AG10803 (cell line): ENCODE measurements around the gene FAM83B.
A peak's percentile ranks its signal among the peaks of the same experiment; 100 is the strongest.
"Not testable (repeated sequence)": the region's sequence is repeated elsewhere in the genome, so short reads cannot be mapped to it uniquely, and the experiment has no call there.

ENCODE experiments used
- DNase-seq: peaks from one replicate; pipeline ENCODE4 v3.0.0; 2010; ENCODE audit warnings: low read depth
- H3K4me3 ChIP-seq: 2 replicates; pipeline ENCODE4 v1.5.1; 2011; ENCODE audit warnings: mild to moderate bottlenecking, low read length, control low read depth
- CTCF ChIP-seq: conservative IDR thresholded peaks from 2 replicates; pipeline ENCODE4 v1.5.1; 2011; ENCODE audit warnings: mild to moderate bottlenecking, low read length, control low read depth, inconsistent platforms

FAM83B gene

GRCh38 chr6:54810147-54810546, 36.4 kb upstream of the FAM83B start:
- DNase-seq = no peak
- H3K4me3 ChIP-seq = no peak overlapping the region
- no peak for TF ChIP-seq CTCF

DNA sequence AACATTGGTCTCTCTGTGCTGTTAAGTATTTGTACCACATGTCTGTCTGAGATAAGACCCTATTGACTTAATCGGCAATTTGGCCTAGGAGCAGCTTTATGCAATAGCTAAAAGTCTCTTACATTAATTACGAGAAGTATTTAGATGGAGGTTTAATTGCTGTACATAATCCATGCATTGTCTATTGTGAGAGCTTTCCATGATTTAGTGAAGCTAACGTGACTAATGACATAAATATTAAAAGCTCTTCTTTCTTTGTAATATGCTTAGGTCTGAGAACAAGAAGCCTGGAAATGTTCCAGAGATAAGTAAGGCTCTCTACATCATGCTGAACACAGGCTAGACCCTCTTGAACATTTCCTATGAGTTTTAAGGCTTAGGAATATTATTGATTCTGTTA, 32.7 kb upstream of the FAM83B start:
- no peak for TF ChIP-seq CTCF
- no peak overlapping the region for H3K4me3 ChIP-seq
- peak; percentile 7 for DNase-seq

DNA sequence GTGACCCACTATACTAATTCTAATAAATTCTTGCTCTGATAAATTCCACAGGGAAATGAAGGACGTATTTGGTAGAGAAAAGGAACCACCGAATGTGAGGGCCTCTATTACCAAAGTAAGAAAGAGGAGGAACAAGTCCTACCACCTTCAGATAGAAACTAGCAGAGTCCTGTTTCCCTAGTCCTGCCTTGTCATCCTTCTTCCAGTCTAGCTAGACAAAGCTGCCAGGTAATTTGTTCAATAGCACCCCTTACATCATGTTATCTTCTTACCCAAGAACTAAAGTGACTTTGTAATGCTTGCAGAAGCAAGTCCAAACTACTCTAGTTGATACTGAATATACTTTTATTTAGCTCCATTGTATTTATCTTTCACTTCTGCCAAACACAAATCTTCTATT, 29.3 kb upstream of the FAM83B start:
- TF ChIP-seq CTCF = no peak
- H3K4me3 ChIP-seq = no peak overlapping the region
- DNase-seq = no peak

DNA sequence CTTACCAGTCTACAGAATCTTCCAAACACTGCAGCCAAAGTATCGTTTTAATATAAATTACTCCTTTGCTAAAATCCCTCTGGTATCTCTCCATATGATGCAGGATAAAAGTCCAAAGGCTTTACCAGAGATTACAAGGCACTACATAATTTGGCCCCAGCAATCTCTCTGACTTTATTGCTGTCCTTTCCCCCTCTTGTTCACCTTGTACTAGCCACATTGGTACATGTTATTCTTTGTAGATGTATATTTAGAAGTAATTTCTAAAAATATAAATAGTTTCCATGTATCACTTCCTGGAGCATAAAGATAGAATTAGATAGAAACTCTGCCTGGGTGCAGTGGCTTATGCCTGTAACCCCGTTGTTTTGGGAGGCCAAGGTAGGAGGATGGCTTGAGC, 28.7 kb upstream of the FAM83B start:
- H3K4me3 ChIP-seq = no peak overlapping the region
- TF ChIP-seq CTCF = no peak
- no peak for DNase-seq

DNA sequence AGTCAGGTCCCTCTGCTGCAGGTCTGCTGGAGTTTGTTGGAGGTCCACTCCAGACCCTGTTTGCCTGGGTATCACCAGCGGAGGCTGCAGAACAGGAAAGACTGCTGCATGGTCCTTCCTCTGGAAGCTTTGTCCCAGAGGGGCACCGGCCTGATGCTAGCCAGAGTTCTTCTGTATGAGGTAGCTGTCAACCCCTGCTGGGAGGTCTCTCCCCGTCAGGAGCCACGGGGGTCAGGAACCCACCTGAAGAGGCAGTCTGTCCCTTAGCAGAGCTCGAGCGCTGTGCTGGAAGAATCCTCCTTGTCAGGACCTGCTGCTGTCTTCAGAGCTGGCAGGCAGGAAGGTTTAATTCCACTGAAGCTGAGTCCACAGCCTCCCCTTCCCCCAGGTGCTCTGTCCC, 22.3 kb upstream of the FAM83B start:
- DNase-seq, H3K4me3 ChIP-seq: not testable (repeated sequence)

DNA sequence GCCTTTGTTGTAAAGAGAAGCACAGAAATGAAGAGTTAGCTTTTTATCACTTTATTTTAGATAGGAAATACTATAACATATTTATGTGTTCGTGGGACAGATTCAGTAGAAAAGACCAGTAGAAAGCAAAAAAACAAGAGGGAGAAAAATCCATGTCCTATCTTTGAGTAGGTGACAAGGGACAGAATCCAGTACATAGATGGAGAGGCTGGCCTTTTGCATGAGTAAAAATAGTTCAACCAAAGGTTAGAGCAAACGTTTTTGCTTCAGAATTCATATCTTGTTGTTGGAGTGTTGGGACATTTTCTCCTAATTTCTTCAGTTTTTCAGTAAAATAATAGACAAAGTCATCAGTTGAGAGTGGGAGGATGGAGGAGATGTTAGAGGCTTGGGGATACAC, 19.6 kb upstream of the FAM83B start:
- TF ChIP-seq CTCF = no peak
- no peak overlapping the region for H3K4me3 ChIP-seq
- no peak for DNase-seq

DNA sequence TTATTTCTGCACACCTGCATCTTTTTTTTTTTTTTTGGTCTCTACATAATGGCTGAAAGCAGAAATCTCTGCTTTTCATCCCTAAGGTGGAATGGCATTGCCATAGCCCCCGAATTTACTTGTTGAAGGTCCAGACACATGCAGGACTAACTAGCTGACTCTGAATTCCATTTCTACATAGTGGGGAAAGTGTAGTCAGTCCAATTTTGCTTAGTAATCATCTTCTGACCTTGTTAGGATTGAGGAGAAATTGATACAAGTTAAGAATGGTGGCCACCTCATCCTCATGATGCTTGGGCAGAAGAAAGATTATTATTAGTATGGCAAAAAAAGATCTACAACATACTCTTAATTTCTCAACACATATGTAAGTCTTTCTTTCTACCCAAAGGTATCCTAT, 16.4 kb upstream of the FAM83B start:
- no peak overlapping the region for H3K4me3 ChIP-seq
- TF ChIP-seq CTCF = no peak
- no peak for DNase-seq

DNA sequence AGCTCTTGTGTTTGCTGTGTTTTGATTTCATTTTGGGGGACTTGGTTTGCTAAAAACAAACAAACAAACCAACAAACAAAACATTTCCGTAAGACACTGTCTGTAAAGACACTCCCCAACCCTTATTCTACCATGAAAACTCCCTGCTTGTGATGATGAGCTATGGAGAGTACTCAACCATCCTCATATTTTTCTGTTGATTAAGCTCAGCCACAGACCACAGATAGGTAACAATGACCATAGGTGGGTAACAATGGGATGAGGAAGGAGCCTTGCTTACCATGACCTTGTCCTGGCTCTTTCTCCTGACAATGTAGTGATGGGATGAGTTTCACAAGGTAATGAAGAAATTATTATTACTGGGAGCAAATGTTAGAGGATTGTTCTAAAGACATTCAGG, 11.4 kb upstream of the FAM83B start:
- no peak overlapping the region for H3K4me3 ChIP-seq
- no peak for DNase-seq
- no peak for TF ChIP-seq CTCF
